ENCODE measurements around the gene SLC27A3. TPM values are rescaled to one million over a fixed set of nuclear protein-coding genes. Genes with fewer than 3 reads are reported as not detected.

The SLC27A3 gene
- total RNA-seq, 2 donors from 2014 or later = 27.4 to 30.9 TPM

- no peak for DNase-seq (ENCODE audit: low spot score)
- Histone ChIP-seq H3K4me3 (no peak overlapping the region), H3K9me3 (no peaks in the 10 kb centered on the region), H3K4me1 (replicated peaks) (no peaks in the 10 kb centered on the region), H3K27me3 (replicated peaks; ENCODE audit: insufficient read depth) (no peaks in the 10 kb centered on the region), H3K36me3 (no peaks in the 10 kb centered on the region), H3K27ac (no peak overlapping the region)
- WGBS = 56% methylated on average over 12 of the region's 14 CpGs
- TF ChIP-seq CTCF (IDR thresholded peaks at IDR 0.05) = no peak
- no peak for TF ChIP-seq POLR2AphosphoS5 (IDR thresholded peaks at IDR 0.05)
- intact Hi-C loops (cut with DNase I) = loop anchor here (5.0 to 10.0 kb wide), 3 partner anchors 153 to 480 kb away; partner anchors contain the start of genes DENND4B, HAX1 and RAB13
These were observed 19.6 kb downstream of the SLC27A3 start for GRCh38 chr1:153794624-153795329.

- TF ChIP-seq CTCF (IDR thresholded peaks at IDR 0.05) = no peak
- no peak for TF ChIP-seq POLR2A (IDR thresholded peaks at IDR 0.05)
- no peak for TF ChIP-seq POLR2AphosphoS5 (IDR thresholded peaks at IDR 0.05)
These were observed 20.2 kb downstream of the SLC27A3 start for GRCh38 chr1:153795330-153795837.

GRCh38 chr1:153795934-153796785, 21.0 kb downstream of the SLC27A3 start:
- Histone ChIP-seq H3K27me3 (replicated peaks; ENCODE audit: insufficient read depth) (no peaks in the 10 kb centered on the region), H3K9me3 (no peaks in the 10 kb centered on the region), H3K36me3 (no peaks in the 10 kb centered on the region), H3K27ac (no peak overlapping the region), H3K4me3 (no peak overlapping the region), H3K4me1 (replicated peaks) (no peaks in the 10 kb centered on the region)
- intact Hi-C loops (cut with DNase I) = loop anchor here (5.0 to 10.0 kb wide), 3 partner anchors 151 to 479 kb away; partner anchors contain the start of genes DENND4B, HAX1 and RAB13
- TF ChIP-seq POLR2AphosphoS5 (IDR thresholded peaks at IDR 0.05) (no peak), POLR2A (IDR thresholded peaks at IDR 0.05) (no peak), CTCF (IDR thresholded peaks at IDR 0.05) (no peak)
- 89% methylated on average over 9 of the region's 9 CpGs for WGBS
- DNase-seq (ENCODE audit: low spot score) = no peak

More at GRCh38 chr1:153795330-153795837, 20.2 kb downstream of the SLC27A3 start:
- WGBS = 67% methylated on average over 18 of the region's 18 CpGs
- intact Hi-C loops (cut with DNase I) = loop anchor here (5.0 to 10.0 kb wide), 3 partner anchors 152 to 479 kb away; partner anchors contain the start of genes DENND4B, HAX1 and RAB13
- Histone ChIP-seq H3K4me3 (no peak overlapping the region), H3K27me3 (replicated peaks; ENCODE audit: insufficient read depth) (no peaks in the 10 kb centered on the region), H3K27ac (no peak overlapping the region), H3K9me3 (no peaks in the 10 kb centered on the region), H3K4me1 (replicated peaks) (no peaks in the 10 kb centered on the region), H3K36me3 (no peaks in the 10 kb centered on the region)
- DNase-seq (ENCODE audit: low spot score) = no peak

- TF ChIP-seq POLR2A (IDR thresholded peaks at IDR 0.05) (no peak), CTCF (IDR thresholded peaks at IDR 0.05) (peak; percentile 90 to 93 (median 91)), POLR2AphosphoS5 (IDR thresholded peaks at IDR 0.05) (peak; percentile 70)
- Histone ChIP-seq H3K9me3 (no peaks in the 10 kb centered on the region), H3K27me3 (replicated peaks; ENCODE audit: insufficient read depth) (no peaks in the 10 kb centered on the region), H3K36me3 (no peaks in the 10 kb centered on the region), H3K27ac (no peak overlapping the region), H3K4me3 (no peak overlapping the region), H3K4me1 (replicated peaks) (no peaks in the 10 kb centered on the region)
- DNase-seq (ENCODE audit: low spot score) = peak; percentile 85
- intact Hi-C loops (cut with DNase I) = loop anchor here (5.0 to 10.0 kb wide), 3 partner anchors 150 to 478 kb away; partner anchors contain the start of genes DENND4B, HAX1 and RAB13
- 64% methylated on average over 26 of the region's 26 CpGs for WGBS
These were observed 21.8 kb downstream of the SLC27A3 start for GRCh38 chr1:153796786-153797659.
